ENCODE results near the gene TMEM88. TPM values are rescaled to one million over a fixed set of nuclear protein-coding genes. Genes with fewer than 3 reads are reported as not detected.

Gene TMEM88
- total RNA-seq, 1 donor from 2014 or later: 46.8 TPM

DNA sequence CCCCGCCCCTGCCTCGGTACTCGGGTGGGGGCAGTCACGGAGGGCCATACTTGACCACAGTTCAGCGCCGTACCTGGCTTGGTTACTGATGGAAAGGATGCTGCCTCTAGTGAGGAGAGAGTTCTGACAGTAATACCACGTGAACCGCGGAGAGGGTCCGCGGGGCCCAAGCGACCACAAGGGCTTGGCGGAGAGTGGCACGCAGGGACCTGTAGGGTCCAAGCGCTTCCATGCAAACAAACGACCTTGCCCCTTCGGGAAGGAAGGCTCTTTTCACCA is 11.7 kb upstream of the TMEM88 start:
- DNase-seq (ENCODE audit: extremely low read depth, low read depth, low spot score): no peak

- DNase-seq (ENCODE audit: extremely low read depth, low read depth, low spot score): no peak
These were observed 11.2 kb upstream of the TMEM88 start for GRCh38 chr17:7843536-7844291.

GRCh38 chr17:7844292-7845154 is 10.3 kb upstream of the TMEM88 start:
- DNase-seq (ENCODE audit: extremely low read depth, low read depth, low spot score): no peak

- no peak for DNase-seq (ENCODE audit: extremely low read depth, low read depth, low spot score)
These were observed 9.4 kb upstream of the TMEM88 start for GRCh38 chr17:7845359-7846062.

DNA sequence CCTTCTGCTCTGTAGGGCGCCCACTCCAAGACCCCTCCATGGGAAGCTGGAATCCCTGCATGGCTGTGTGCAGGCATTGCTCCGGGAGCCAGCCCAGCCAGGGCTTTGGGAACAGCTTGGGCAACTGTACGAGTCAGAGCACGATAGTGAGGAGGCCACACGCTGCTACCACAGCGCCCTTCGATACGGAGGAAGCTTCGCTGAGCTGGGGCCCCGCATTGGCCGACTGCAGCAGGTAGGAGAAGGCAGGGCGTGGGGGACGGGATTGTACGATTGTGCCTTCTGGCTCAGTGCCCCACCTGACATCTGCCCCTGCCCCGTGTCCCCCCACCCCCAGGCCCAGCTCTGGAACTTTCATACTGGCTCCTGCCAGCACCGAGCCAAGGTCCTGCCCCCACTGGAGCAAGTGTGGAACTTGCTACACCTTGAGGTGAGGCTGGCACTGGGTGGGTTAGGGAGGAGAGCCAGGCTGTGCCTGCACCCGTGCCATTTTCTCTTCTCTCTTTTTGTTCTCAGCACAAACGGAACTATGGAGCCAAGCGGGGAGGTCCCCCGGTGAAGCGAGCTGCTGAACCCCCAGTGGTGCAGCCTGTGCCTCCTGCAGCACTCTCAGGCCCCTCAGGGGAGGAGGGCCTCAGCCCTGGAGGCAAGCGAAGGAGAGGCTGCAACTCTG is 8.7 kb upstream of the TMEM88 start:
- DNase-seq (ENCODE audit: extremely low read depth, low read depth, low spot score): no peak

DNA sequence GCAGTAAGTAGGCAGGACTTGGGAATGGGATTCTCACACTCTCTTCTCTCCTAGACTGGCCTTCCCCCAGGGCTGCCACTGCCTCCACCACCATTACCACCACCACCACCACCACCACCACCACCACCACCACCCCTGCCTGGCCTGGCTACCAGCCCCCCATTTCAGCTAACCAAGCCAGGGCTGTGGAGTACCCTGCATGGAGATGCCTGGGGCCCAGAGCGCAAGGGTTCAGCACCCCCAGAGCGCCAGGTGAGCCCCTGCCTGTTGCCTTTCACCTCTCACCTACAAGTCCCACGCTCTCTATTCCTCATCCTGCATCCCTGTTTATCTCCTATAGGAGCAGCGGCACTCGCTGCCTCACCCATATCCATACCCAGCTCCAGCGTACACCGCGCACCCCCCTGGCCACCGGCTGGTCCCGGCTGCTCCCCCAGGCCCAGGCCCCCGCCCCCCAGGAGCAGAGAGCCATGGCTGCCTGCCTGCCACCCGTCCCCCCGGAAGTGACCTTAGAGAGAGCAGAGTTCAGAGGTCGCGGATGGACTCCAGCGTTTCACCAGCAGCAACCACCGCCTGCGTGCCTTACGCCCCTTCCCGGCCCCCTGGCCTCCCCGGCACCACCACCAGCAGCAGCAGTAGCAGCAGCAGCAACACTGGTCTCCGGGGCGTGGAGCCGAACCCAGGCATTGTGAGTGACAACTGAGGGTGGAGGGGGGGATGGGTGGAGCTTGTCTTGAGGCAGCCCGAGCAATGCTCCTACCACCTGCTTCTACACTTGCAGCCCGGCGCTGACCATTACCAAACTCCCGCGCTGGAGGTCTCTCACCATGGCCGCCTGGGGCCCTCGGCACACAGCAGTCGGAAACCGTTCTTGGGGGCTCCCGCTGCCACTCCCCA is 7.9 kb upstream of the TMEM88 start:
- DNase-seq (ENCODE audit: extremely low read depth, low read depth, low spot score): no peak

DNA sequence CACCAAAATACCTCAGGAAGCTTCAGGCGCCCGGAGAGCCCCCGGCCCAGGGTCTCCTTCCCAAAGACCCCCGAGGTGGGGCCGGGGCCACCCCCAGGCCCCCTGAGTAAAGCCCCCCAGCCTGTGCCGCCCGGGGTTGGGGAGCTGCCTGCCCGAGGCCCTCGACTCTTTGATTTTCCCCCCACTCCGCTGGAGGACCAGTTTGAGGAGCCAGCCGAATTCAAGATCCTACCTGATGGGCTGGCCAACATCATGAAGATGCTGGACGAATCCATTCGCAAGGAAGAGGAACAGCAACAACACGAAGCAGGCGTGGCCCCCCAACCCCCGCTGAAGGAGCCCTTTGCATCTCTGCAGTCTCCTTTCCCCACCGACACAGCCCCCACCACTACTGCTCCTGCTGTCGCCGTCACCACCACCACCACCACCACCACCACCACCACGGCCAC is 6.7 kb upstream of the TMEM88 start:
- DNase-seq (ENCODE audit: extremely low read depth, low read depth, low spot score): no peak

- DNase-seq (ENCODE audit: extremely low read depth, low read depth, low spot score): no peak
These were observed 6.1 kb upstream of the TMEM88 start for GRCh38 chr17:7848739-7849129.

DNA sequence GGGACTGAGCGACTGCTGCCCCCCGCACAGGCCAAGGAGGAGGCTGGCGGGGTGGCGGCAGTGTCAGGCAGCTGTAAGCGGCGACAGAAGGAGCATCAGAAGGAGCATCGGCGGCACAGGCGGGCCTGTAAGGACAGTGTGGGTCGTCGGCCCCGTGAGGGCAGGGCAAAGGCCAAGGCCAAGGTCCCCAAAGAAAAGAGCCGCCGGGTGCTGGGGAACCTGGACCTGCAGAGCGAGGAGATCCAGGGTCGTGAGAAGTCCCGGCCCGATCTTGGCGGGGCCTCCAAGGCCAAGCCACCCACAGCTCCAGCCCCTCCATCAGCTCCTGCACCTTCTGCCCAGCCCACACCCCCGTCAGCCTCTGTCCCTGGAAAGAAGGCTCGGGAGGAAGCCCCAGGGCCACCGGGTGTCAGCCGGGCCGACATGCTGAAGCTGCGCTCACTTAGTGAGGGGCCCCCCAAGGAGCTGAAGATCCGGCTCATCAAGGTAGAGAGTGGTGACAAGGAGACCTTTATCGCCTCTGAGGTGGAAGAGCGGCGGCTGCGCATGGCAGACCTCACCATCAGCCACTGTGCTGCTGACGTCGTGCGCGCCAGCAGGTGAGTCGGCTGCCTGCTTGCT is 5.6 kb upstream of the TMEM88 start:
- no peak for DNase-seq (ENCODE audit: extremely low read depth, low read depth, low spot score)

GRCh38 chr17:7849751-7850504 is 4.9 kb upstream of the TMEM88 start:
- DNase-seq (ENCODE audit: extremely low read depth, low read depth, low spot score): no peak

GRCh38 chr17:7850701-7851437 is 4.0 kb upstream of the TMEM88 start:
- no peak for DNase-seq (ENCODE audit: extremely low read depth, low read depth, low spot score)

DNA sequence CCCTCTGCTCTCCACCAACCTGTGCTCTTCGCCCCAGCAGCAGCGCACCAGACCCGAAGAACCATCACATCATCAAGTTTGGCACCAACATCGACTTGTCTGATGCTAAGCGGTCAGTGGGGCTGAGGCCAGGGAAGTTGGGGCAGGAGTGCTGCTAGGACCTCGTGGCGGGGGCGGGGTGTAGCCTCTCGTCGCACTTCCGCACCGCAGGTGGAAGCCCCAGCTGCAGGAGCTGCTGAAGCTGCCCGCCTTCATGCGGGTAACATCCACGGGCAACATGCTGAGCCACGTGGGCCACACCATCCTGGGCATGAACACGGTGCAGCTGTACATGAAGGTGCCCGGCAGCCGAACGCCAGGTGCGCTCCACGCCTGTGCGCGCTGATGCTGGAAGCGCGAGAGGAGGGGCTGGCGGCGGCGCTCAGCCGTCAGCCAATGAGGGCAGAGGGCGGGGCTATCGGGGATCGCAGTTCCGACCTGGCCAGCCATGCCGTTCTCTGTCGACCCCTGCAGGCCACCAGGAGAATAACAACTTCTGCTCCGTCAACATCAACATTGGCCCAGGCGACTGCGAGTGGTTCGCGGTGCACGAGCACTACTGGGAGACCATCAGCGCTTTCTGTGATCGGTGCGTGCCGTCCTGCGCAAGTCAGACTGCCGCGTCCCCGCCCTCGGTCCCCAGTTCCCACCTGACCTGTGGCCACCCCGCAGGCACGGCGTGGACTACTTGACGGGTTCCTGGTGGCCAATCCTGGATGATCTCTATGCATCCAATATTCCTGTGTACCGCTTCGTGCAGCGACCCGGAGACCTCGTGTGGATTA is 3.2 kb upstream of the TMEM88 start:
- no peak for DNase-seq (ENCODE audit: extremely low read depth, low read depth, low spot score)

GRCh38 chr17:7852262-7852670 is 2.6 kb upstream of the TMEM88 start:
- no peak for DNase-seq (ENCODE audit: extremely low read depth, low read depth, low spot score)

DNA sequence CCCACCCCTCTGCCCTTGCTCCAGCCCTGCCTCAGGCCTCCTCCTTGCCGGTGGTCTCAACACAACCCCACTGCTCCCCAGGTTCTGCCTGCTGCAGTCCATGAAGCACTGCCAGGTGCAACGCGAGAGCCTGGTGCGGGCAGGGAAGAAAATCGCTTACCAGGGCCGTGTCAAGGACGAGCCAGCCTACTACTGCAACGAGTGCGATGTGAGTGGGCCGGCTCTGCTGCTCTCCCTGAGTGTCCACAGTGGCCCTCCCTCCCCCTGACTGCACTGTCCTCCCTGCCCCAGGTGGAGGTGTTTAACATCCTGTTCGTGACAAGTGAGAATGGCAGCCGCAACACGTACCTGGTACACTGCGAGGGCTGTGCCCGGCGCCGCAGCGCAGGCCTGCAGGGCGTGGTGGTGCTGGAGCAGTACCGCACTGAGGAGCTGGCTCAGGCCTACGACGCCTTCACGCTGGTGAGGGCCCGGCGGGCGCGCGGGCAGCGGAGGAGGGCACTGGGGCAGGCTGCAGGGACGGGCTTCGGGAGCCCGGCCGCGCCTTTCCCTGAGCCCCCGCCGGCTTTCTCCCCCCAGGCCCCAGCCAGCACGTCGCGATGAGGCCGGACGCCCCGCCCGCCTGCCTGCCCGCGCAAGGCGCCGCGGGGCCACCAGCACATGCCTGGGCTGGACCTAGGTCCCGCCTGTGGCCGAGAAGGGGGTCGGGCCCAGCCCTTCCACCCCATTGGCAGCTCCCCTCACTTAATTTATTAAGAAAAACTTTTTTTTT is 1.8 kb upstream of the TMEM88 start:
- DNase-seq (ENCODE audit: extremely low read depth, low read depth, low spot score): no peak

DNA sequence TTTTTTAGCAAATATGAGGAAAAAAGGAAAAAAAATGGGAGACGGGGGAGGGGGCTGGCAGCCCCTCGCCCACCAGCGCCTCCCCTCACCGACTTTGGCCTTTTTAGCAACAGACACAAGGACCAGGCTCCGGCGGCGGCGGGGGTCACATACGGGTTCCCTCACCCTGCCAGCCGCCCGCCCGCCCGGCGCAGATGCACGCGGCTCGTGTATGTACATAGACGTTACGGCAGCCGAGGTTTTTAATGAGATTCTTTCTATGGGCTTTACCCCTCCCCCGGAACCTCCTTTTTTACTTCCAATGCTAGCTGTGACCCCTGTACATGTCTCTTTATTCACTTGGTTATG is 1.2 kb upstream of the TMEM88 start:
- DNase-seq (ENCODE audit: extremely low read depth, low read depth, low spot score): no peak

- no peak for DNase-seq (ENCODE audit: extremely low read depth, low read depth, low spot score)
These were observed 638 bp upstream of the TMEM88 start for GRCh38 chr17:7854078-7854777.

Data from glomerular endothelial cell (primary cell).